Activated T-helper 1 cell treated with Interleukin-2 at 50 U/mL for 16 hours (primary cell): Measurements from ENCODE around the gene TTC31.

ENCODE experiments used
- DNase-seq: peaks from one replicate; pipeline ENCODE4 v3.0.0-alpha.2; 2020; ENCODE audit warnings: low read depth

TTC31 gene

GRCh38 chr2:74488643-74489481 is 6.0 kb downstream of the TTC31 start:
- DNase-seq: no peak

GRCh38 chr2:74489906-74490305 is 7.0 kb downstream of the TTC31 start:
- no peak for DNase-seq

- no peak for DNase-seq
Observed at GRCh38 chr2:74491648-74492544, 9.0 kb downstream of the TTC31 start.

GRCh38 chr2:74493546-74493945 is 10.7 kb downstream of the TTC31 start:
- no peak for DNase-seq

- DNase-seq: no peak
Observed at GRCh38 chr2:74495440-74495839, 12.6 kb downstream of the TTC31 start.

- no peak for DNase-seq
Observed at GRCh38 chr2:74496997-74497776, 14.3 kb downstream of the TTC31 start.

- no peak for DNase-seq
Observed at GRCh38 chr2:74497777-74498499, 15.1 kb downstream of the TTC31 start.

- DNase-seq: no peak
Observed at GRCh38 chr2:74498500-74499266, 15.8 kb downstream of the TTC31 start.

- no peak for DNase-seq
Observed at GRCh38 chr2:74499267-74499939, 16.5 kb downstream of the TTC31 start, which contains the start of gene LBX2. TSS of gene LBX2 (minus strand) at chr2:74499603. CDS start at chr2:74499537, 66 bp downstream.

- DNase-seq: no peak
Observed at GRCh38 chr2:74499940-74500577, 17.2 kb downstream of the TTC31 start.

GRCh38 chr2:74500578-74500946 is 17.7 kb downstream of the TTC31 start:
- DNase-seq: no peak

- DNase-seq: no peak
Observed at GRCh38 chr2:74501335-74502071, 18.6 kb downstream of the TTC31 start.

- no peak for DNase-seq
Observed at GRCh38 chr2:74502147-74502719, 19.4 kb downstream of the TTC31 start.

- DNase-seq: no peak
Observed at GRCh38 chr2:74502720-74503505, 20.0 kb downstream of the TTC31 start.

GRCh38 chr2:74503506-74504475 is 20.9 kb downstream of the TTC31 start:
- DNase-seq: no peak

- DNase-seq: no peak
Observed at GRCh38 chr2:74504591-74504990, 21.7 kb downstream of the TTC31 start.
